Endothelial cell of umbilical vein (primary cell): Measurements from ENCODE around the gene CCDC187. TPM values are rescaled to one million over a fixed set of nuclear protein-coding genes. Genes with fewer than 3 reads are reported as not detected.

ENCODE experiments used
- BruUV-seq: library from RNA; stranded (reverse); fragments of 400-500 nt; replicated peaks from 2 replicates; lab custom pipeline; 2021; lab: Mats Ljungman, UMichigan
- CTCF ChIA-PET: fragments of 300-600, 350-600 bp; sonication (Branson Sonifier 250); formaldehyde crosslinking; loops from one replicate; lab custom pipeline; 2021; ENCODE audit warnings: antibody characterized with exemption, inconsistent platforms; lab: Charles Lee
- POLR2A ChIA-PET: fragments of 300-600, 350-600 bp; sonication (Branson Sonifier 250); formaldehyde crosslinking; loops from one replicate; lab custom pipeline; 2021; ENCODE audit warnings: antibody characterized with exemption, inconsistent platforms; lab: Charles Lee
- DNase-seq: peaks from one replicate; pipeline ENCODE4 v3.0.0-alpha.2; 2011; ENCODE audit warnings: low read depth, low spot score
- FAIRE-seq: peaks from 2 replicates; lab custom pipeline; 2011; peaks lifted over from hg19 to GRCh38; lab: Jason Lieb, UNC
- H2AFZ ChIP-seq: 2 replicates; pipeline ENCODE4 v1.6.0; 2012; ENCODE audit warnings: low read depth, low read length, control low read depth, inconsistent platforms
- H3K27ac ChIP-seq: 2 replicates; pipeline ENCODE4 v1.5.1; 2011; ENCODE audit warnings: low read depth, mild to moderate bottlenecking, control low read depth, low read length, moderate library complexity; ENCODE audit not compliant: insufficient read depth
- H3K27me3 ChIP-seq, 2 experiments: 2 replicates each; pipeline versions ENCODE4 v1.6.0 to v1.6.1; 2011; ENCODE audit warnings: low read length in 2 of 2, mixed read lengths in 1 of 2; ENCODE audit not compliant: control insufficient read depth in 2 of 2, insufficient read depth in 2 of 2
- H3K36me3 ChIP-seq, 2 experiments: 2 replicates in 1 of 2; 3 replicates in 1 of 2; pipeline ENCODE4 v1.5.1; 2011; ENCODE audit warnings: low read length in 2 of 2, mild to moderate bottlenecking in 1 of 2, moderate library complexity in 1 of 2; ENCODE audit not compliant: control insufficient read depth in 2 of 2, insufficient read depth in 2 of 2; ENCODE audit errors: extremely low read depth in 1 of 2
- H3K4me1 ChIP-seq: 3 replicates; pipeline ENCODE4 v1.5.1; 2011; ENCODE audit warnings: mild to moderate bottlenecking, low read length; ENCODE audit not compliant: control insufficient read depth, insufficient read depth; ENCODE audit errors: extremely low read depth
- H3K4me2 ChIP-seq: 2 replicates; pipeline ENCODE4 v1.6.1; 2011; ENCODE audit warnings: low read length, control low read depth, mixed read lengths; ENCODE audit not compliant: insufficient read depth
- H3K4me3 ChIP-seq, 3 experiments: fragments of 200-600 bp in 1 of 3; sonication (generic), shearing (Covaris generic) in 1 of 3; replicated peaks in 1 of 3; 2 replicates each; pipeline ENCODE4 v1.5.1; 2011 to 2016; ENCODE audit warnings: control low read depth in 3 of 3, low read length in 3 of 3, mild to moderate bottlenecking in 2 of 3, inconsistent platforms in 1 of 3, low read depth in 1 of 3, moderate library complexity in 1 of 3; ENCODE audit not compliant: insufficient read depth in 1 of 3
- H3K79me2 ChIP-seq: 2 replicates; pipeline ENCODE4 v1.6.0; 2012; ENCODE audit warnings: low read length, inconsistent platforms; ENCODE audit not compliant: control insufficient read depth, insufficient read depth
- H3K9ac ChIP-seq: replicated peaks from 2 replicates; pipeline ENCODE3; 2011; ENCODE audit warnings: low read length, control low read depth; ENCODE audit not compliant: insufficient read depth; ENCODE audit errors: extremely low read depth
- H3K9me1 ChIP-seq: replicated peaks from 3 replicates; pipeline ENCODE4 v1.6.0; 2011; ENCODE audit warnings: mild to moderate bottlenecking, low read length; ENCODE audit not compliant: control insufficient read depth, insufficient read depth; ENCODE audit errors: extremely low read depth
- H3K9me3 ChIP-seq: replicated peaks from 2 replicates; pipeline ENCODE4 v1.5.1; 2012; ENCODE audit warnings: low read length, inconsistent platforms; ENCODE audit not compliant: control insufficient read depth, insufficient read depth
- H4K20me1 ChIP-seq: replicated peaks from 2 replicates; pipeline ENCODE3; 2011; ENCODE audit warnings: mild to moderate bottlenecking, low read length; ENCODE audit not compliant: control insufficient read depth, insufficient read depth; ENCODE audit errors: extremely low read depth
- POLR2AphosphoS5 ChIP-seq: IDR thresholded peaks from 2 replicates; pipeline ENCODE4 v1.6.1; 2012; ENCODE audit warnings: low read depth, mild to moderate bottlenecking, control low read depth, low read length, moderate library complexity; ENCODE audit not compliant: insufficient read depth
- dilution Hi-C: fragments of 300-500 bp; cut with MboI; formaldehyde crosslinking; loops from one replicate; pipeline ENCODE4 v1.15.0; 2019; ENCODE audit warnings: low sequenced_read_pairs; ENCODE audit not compliant: extremely low pct_ligation_motif_present
- intact Hi-C: fragments of 100-400 bp; cut with micrococcal nuclease; formaldehyde crosslinking; loops from one replicate; pipeline ENCODE4 v1.10.0; 2022
- polyA plus RNA-seq, 4 experiments: library from polyadenylated mRNA; depleted of rRNA in 3 of 4; stranded (reverse) in 3 of 4; unstranded in 1 of 4; fragments of >200 nt; gene quantifications; 2 replicates each; pipeline versions ENCODE4 v1.2.1 to v1.2.3, GENCODE V29; 2011 to 2012; ENCODE audit warnings: missing spikeins in 1 of 4
- total RNA-seq: library from RNA; stranded (reverse); gene quantifications from 2 replicates; pipeline ENCODE4 v1.2.3, GENCODE V29; 2021
- TF ChIP-seq, protein P1 (sequence below), 2 donors: IDR thresholded peaks; 1 replicate in 1 of 2; 2 replicates in 1 of 2; pipeline ENCODE4 v1.5.1; 2011; ENCODE audit warnings: low read length in 2 of 2, mild to moderate bottlenecking in 2 of 2, moderate library complexity in 2 of 2, control low read depth in 1 of 2, inconsistent platforms in 1 of 2, low read depth in 1 of 2; ENCODE audit not compliant: insufficient read depth in 1 of 2; ENCODE audit errors: extremely low read depth in 1 of 2

Gene CCDC187
- total and polyA plus RNA-seq, 2 donors (not counting 3 experiments of a cell fraction or from before 2014, with no cell fraction given) = not detected

DNA sequence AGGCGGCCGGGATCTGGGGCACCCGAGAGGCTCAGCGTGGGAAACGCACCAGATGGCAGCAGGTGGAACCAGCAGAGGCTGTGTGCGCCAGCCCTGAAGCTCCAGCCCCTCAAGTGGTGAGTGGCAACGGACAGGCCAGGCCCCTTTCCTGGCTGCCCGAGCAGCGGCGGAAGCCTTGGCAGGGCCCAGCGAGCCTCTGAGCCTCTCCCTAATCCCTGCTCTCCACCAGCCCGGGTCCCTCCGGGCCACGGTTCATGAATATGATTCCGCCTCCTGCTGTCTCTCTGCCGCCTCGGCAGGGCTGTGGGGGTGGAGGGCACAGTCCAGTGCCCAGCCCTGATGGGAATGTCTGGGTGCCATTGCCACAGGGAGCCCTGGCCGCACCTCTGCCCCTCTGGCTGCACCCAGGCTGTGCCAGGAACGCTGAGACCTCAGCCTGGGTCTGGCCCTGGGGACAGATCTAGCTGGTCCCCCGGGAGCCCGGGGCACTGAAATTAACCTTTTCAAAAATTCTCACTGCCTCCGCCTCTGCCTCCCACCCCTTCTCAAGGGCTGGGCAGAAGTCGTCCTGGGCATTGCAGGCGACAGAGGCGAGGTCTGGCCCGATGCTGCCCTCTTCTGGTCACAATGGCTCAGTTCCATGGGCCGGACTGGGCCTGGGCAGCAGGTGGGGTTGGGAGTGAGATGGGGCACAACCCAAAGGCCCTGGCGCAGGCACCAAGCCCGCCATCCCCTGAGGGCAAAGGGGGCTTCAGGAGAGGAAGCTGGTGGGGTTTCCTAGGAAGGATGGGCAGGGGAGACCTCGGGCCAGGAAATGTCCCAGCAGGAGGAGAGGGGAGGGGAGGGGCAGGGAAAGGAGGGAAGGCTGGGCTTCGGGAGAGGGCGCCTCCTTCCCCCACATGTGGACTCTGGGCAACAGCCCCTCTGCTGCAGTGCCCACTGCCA lies 20.3 kb downstream of the CCDC187 start:
- FAIRE-seq = no peak
- intact Hi-C loops = loop anchor here (1.0 to 10.0 kb wide), 5 partner anchors 57 to 679 kb away; partner anchors contain the start of gene UBAC1
- Histone ChIP-seq H3K27me3 (peaks cover 0 to 2% of the 10 kb centered on the region in 2 experiments), H2AFZ (peak overlapping the region; percentile 58), H4K20me1 (no peaks in the 10 kb centered on the region), H3K9ac (no peak overlapping the region), H3K4me3 (no peak overlapping the region), H3K27ac (no peak overlapping the region), H3K4me1 (no peaks in the 10 kb centered on the region), H3K9me3 (no peaks in the 10 kb centered on the region), H3K36me3 (no peaks in the 10 kb centered on the region), H3K4me2 (no peak overlapping the region), H3K79me2 (no peaks in the 10 kb centered on the region), H3K9me1 (no peaks in the 10 kb centered on the region)
- ChIA-PET POLR2A (no interaction called here), CTCF (interaction anchor here (0.6 to 3.8 kb wide), 8 partner anchors 16 to 376 kb away, joined by 3 to 24 read pairs (median 5); partner anchors contain the start of gene CAMSAP1)
- dilution Hi-C loops = no loop called here
- DNase-seq = peak; percentile 75
- BruUV-seq = no TSS peak
- TF ChIP-seq, protein P1, sequence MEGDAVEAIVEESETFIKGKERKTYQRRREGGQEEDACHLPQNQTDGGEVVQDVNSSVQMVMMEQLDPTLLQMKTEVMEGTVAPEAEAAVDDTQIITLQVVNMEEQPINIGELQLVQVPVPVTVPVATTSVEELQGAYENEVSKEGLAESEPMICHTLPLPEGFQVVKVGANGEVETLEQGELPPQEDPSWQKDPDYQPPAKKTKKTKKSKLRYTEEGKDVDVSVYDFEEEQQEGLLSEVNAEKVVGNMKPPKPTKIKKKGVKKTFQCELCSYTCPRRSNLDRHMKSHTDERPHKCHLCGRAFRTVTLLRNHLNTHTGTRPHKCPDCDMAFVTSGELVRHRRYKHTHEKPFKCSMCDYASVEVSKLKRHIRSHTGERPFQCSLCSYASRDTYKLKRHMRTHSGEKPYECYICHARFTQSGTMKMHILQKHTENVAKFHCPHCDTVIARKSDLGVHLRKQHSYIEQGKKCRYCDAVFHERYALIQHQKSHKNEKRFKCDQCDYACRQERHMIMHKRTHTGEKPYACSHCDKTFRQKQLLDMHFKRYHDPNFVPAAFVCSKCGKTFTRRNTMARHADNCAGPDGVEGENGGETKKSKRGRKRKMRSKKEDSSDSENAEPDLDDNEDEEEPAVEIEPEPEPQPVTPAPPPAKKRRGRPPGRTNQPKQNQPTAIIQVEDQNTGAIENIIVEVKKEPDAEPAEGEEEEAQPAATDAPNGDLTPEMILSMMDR (IDR thresholded peaks at IDR 0.05; ENCODE audit: extremely low read depth in 1 of 2, insufficient read depth in 1 of 2, low read depth in 1 of 2, low read length in 2 of 2) = peak; percentile 83 to 92
- no peak for TF ChIP-seq POLR2AphosphoS5
